ENCODE measurements around the gene RND1. TPM values are rescaled to one million over a fixed set of nuclear protein-coding genes. Genes with fewer than 3 reads are reported as not detected.
A peak's percentile ranks its signal among the peaks of the same experiment; 100 is the strongest.

RND1 gene
- total and polyA plus RNA-seq, 2 of the 8 experiments (the other 6 are each of a cell fraction or from before 2014, with no cell fraction given), result 15.8 to 17.1 TPM

- POLR2A ChIA-PET (ENCODE audit: partially characterized antibody), result interaction anchor here (0.9 to 4.5 kb wide), 8 partner anchors 9 to 51 kb away, joined by 3 to 21 read pairs (median 4); partner anchors contain the start of genes DDX23, FKBP11 and RND1
- H2BK12ac ChIP-seq (ENCODE audit: low read depth, low read length), result no peak overlapping the region
Observed at GRCh38 chr12:48903363-48903981, 37.8 kb upstream of the RND1 start.

More at GRCh38 chr12:48903363-48903981, 37.8 kb upstream of the RND1 start:
- H3K4me2 ChIP-seq (ENCODE audit: insufficient read depth in 1 of 2, low read depth in 2 of 2, low read length in 2 of 2), result peak overlapping the region in 1 of 2 experiments; percentile 40; a peak in 1 of 4 replicates
- H3K18ac ChIP-seq (ENCODE audit: extremely low read depth, low read length), result no peak overlapping the region
- no peak overlapping the region for H4K5ac ChIP-seq (ENCODE audit: insufficient read length, low read depth, low read length)
- H3K27me3 ChIP-seq (replicated peaks in 1 of 4; ENCODE audit: control insufficient read depth in 3 of 4, extremely low read depth in 1 of 4, insufficient read depth in 3 of 4, low read length in 3 of 4), result no peaks in the 10 kb centered on the region
- H3K23me2 ChIP-seq (ENCODE audit: low read depth, low read length), result no peaks in the 10 kb centered on the region; the same call in 1 of the 2 replicates
- H3K23ac ChIP-seq (ENCODE audit: insufficient read length), result no peak overlapping the region
- no peaks in the 10 kb centered on the region for H3K79me1 ChIP-seq (ENCODE audit: low read depth, low read length)
- no peaks in the 10 kb centered on the region for H4K20me1 ChIP-seq (replicated peaks in 1 of 2; ENCODE audit: control insufficient read depth in 1 of 2, insufficient read depth in 2 of 2, low read length in 2 of 2)
- no peak overlapping the region for H3K4me3 ChIP-seq (ENCODE audit: extremely low read depth in 1 of 4, insufficient read depth in 2 of 4, low read depth in 3 of 4, low read length in 4 of 4)
- TF ChIP-seq EZH2 (IDR thresholded peaks at IDR 0.05; ENCODE audit: low read depth, low read length, severe bottlenecking), result no peak
- TF ChIP-seq GTF2F1 (IDR thresholded peaks at IDR 0.05; ENCODE audit: borderline replicate concordance, low read depth, low read length), result no peak
- TF ChIP-seq CEBPB (IDR thresholded peaks at IDR 0.05; ENCODE audit: low read depth, low read length), result peak; percentile 12; the same call in 1 of the 2 replicates
- DNase-seq (ENCODE audit: low read depth in 1 of 2, low spot score in 2 of 2) (no peak), FAIRE-seq (no peak)
- no peak overlapping the region for H3K4ac ChIP-seq (replicated peaks; ENCODE audit: insufficient read length, low read depth, low read length)
- H2BK120ac ChIP-seq (replicated peaks; ENCODE audit: low read depth, low read length), result no peak overlapping the region
- H4K8ac ChIP-seq (ENCODE audit: extremely low read depth, insufficient read depth, low read length), result peak overlapping the region; percentile 82; the same call in 1 of the 2 replicates
- H2BK5ac ChIP-seq (ENCODE audit: low read depth, low read length), result no peak overlapping the region
- no peak overlapping the region for H3K27ac ChIP-seq (ENCODE audit: low read depth, low read length)
- H2BK15ac ChIP-seq (ENCODE audit: low read length), result no peak overlapping the region
- H2AFZ ChIP-seq (ENCODE audit: low read length), result no peak overlapping the region
- 0 out of 2 replicates have a peak overlapping the region, but pooled peaks have one; percentile 6 for H2AK5ac ChIP-seq (ENCODE audit: low read depth, low read length)
- CTCF ChIA-PET (ENCODE audit: partially characterized antibody), result interaction anchor here (0.8 to 6.8 kb wide), 32 partner anchors 9 to 150 kb away, joined by 3 to 79 read pairs (median 5); partner anchors contain the start of genes DDX23, FKBP11, RND1 and WNT1
- no peak overlapping the region for H4K91ac ChIP-seq (replicated peaks; ENCODE audit: insufficient read length, low read length)
- 0 out of 7 replicates have a peak, but pooled peaks cover 0 to 2% (median 0%) of the 10 kb centered on the region in 4 experiments for H3K4me1 ChIP-seq (replicated peaks in 1 of 4; ENCODE audit: control insufficient read depth in 3 of 4, insufficient read depth in 4 of 4, low read length in 3 of 4)
- H3K36me3 ChIP-seq (ENCODE audit: control insufficient read depth in 2 of 4, insufficient read depth in 4 of 4, low read length in 3 of 4), result no peaks in the 10 kb centered on the region
- no peaks in the 10 kb centered on the region for H3K79me2 ChIP-seq (ENCODE audit: control insufficient read depth in 1 of 2, insufficient read depth in 2 of 2, low read length in 2 of 2)
- H3K56ac ChIP-seq (replicated peaks; ENCODE audit: insufficient read length, low read depth, low read length), result no peak overlapping the region
- no peak overlapping the region for H3K9ac ChIP-seq (replicated peaks in 1 of 4; ENCODE audit: extremely low read depth in 1 of 4, low read depth in 3 of 4, low read length in 3 of 4)
- H3K9me3 ChIP-seq (ENCODE audit: insufficient read depth in 2 of 2, low read depth in 1 of 2, low read length in 1 of 2), result no peaks in the 10 kb centered on the region
- no peak overlapping the region for H3K14ac ChIP-seq (ENCODE audit: insufficient read length)
- H2BK20ac ChIP-seq (ENCODE audit: low read length), result no peak overlapping the region
- 73% methylated on average over 20 of the region's 20 CpGs; no CpG with 5 or more reads in 1 of the 2 experiments for WGBS, 2 experiments (ENCODE audit: extremely low coverage in 1 of 2, insufficient coverage in 1 of 2, insufficient read length in 1 of 2, insufficient replicate concordance in 2 of 2, low coverage in 1 of 2, low lambda C conversion rate in 2 of 2, missing lambda C conversion rate in 1 of 2)
